Measurements from ENCODE around the gene ACVRL1.

The ACVRL1 gene

DNA sequence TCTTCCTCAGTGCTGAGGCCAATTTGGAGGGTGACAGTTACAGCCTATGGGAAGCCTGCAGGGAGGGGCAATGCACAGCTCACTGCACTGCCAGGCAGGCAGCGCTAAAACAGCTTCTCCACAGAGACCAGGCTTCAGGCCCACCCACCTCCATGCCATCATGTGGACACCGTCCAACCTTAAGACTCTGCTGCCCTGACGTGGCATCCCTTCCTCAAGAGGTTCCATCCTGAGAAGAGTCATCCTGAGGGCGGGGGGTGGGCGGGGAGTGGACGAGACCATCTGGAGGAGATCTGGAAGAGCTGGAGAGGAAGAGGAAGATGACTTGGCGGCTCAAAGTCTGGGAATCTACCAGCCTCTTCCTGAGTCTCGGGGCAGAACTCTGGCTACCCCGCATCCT lies 8.4 kb upstream of the ACVRL1 start:
- H4K8ac ChIP-seq (ENCODE audit: low read depth, low read length), result no peak overlapping the region
- H3K14ac ChIP-seq (ENCODE audit: low read length), result no peak overlapping the region
- no peak overlapping the region for H2BK15ac ChIP-seq (ENCODE audit: low read length)
- H2BK5ac ChIP-seq (ENCODE audit: low read length), result no peak overlapping the region
- peaks cover 0 to 19% (median 0%) of the 10 kb centered on the region in 3 experiments for H3K27me3 ChIP-seq (ENCODE audit: control insufficient read depth in 3 of 3, insufficient read depth in 3 of 3, low read depth in 1 of 3, low read length in 3 of 3)
- peaks cover 0 to 13% of the 10 kb centered on the region in 2 donors for H3K4me1 ChIP-seq (ENCODE audit: control insufficient read depth in 2 of 2, insufficient read depth in 1 of 2, low read depth in 1 of 2, low read length in 2 of 2)
- H3K18ac ChIP-seq (ENCODE audit: low read length), result no peak overlapping the region
- no peak overlapping the region for H3K4me3 ChIP-seq (ENCODE audit: low read length in 2 of 2)
- H3K27ac ChIP-seq (replicated peaks; ENCODE audit: low read length), result no peak overlapping the region
- H3K4ac ChIP-seq (ENCODE audit: low read length), result no peak overlapping the region
- no peak overlapping the region for H2BK120ac ChIP-seq (ENCODE audit: low read depth, low read length)
- no peaks in the 10 kb centered on the region for H3K36me3 ChIP-seq (replicated peaks in 1 of 2; ENCODE audit: control insufficient read depth in 2 of 2, insufficient read depth in 2 of 2, low read length in 2 of 2)
- no peak overlapping the region for H4K91ac ChIP-seq (ENCODE audit: low read depth, low read length, poor library complexity)
- H3K4me2 ChIP-seq (ENCODE audit: insufficient read depth, low read length, poor library complexity, severe bottlenecking), result no peak overlapping the region
- no peak for DNase-seq (ENCODE audit: low spot score)
- no peak overlapping the region for H3K23ac ChIP-seq (ENCODE audit: low read depth, low read length, poor library complexity)
- H2AFZ ChIP-seq (ENCODE audit: low read length), result no peak overlapping the region
- H3K9ac ChIP-seq (ENCODE audit: low read depth, low read length, poor library complexity), result no peak overlapping the region
- H3K79me1 ChIP-seq (ENCODE audit: low read depth, low read length), result no peaks in the 10 kb centered on the region
- no peak overlapping the region for H2AK5ac ChIP-seq (ENCODE audit: low read depth, low read length)
- WGBS, 2 donors (ENCODE audit: extremely low coverage in 2 of 2, insufficient read length in 2 of 2, insufficient replicate concordance in 1 of 2), result no CpG with 5 or more reads among the region's 9 CpGs
- peak overlapping the region; percentile 59 for H2BK12ac ChIP-seq (ENCODE audit: low read length)
- no peaks in the 10 kb centered on the region for H3K9me3 ChIP-seq (replicated peaks in 1 of 2; ENCODE audit: control insufficient read depth in 2 of 2, insufficient read depth in 1 of 2, low read depth in 1 of 2, low read length in 2 of 2)

DNA sequence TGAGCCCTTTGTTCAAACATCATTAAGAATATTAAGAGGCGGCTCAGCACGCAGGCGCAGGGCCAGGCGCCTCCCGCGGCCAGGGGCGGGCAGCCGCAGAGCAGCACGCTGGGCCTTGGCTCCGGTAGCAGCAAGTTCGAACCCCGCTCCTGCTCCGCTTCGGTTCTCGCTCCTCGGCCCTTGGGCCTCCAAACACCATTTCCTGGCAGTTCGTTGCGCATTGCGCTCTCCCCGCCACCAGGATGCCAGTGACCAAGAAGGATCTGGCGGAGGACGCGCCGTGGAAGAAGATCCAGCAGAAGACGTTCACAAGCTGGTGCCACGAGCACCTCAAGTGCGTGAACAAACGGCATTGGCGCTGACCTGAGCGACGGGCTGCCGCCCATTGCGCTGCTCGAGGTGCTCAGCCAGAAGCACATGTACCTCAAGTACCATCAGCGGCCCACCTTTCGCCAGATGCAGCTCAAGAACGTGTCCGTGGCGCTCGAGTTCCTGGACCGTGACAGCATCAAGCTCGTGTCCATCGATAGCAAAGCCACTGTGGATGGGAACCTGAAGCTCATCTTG lies 6.9 kb upstream of the ACVRL1 start:
- Histone ChIP-seq H3K4ac (ENCODE audit: low read length) (no peak overlapping the region), H3K9me3 (replicated peaks in 1 of 2; ENCODE audit: control insufficient read depth in 2 of 2, insufficient read depth in 1 of 2, low read depth in 1 of 2, low read length in 2 of 2) (no peaks in the 10 kb centered on the region)
- no CpG with 5 or more reads among the region's 43 CpGs for WGBS, 2 donors (ENCODE audit: extremely low coverage in 2 of 2, insufficient read length in 2 of 2, insufficient replicate concordance in 1 of 2)

DNA sequence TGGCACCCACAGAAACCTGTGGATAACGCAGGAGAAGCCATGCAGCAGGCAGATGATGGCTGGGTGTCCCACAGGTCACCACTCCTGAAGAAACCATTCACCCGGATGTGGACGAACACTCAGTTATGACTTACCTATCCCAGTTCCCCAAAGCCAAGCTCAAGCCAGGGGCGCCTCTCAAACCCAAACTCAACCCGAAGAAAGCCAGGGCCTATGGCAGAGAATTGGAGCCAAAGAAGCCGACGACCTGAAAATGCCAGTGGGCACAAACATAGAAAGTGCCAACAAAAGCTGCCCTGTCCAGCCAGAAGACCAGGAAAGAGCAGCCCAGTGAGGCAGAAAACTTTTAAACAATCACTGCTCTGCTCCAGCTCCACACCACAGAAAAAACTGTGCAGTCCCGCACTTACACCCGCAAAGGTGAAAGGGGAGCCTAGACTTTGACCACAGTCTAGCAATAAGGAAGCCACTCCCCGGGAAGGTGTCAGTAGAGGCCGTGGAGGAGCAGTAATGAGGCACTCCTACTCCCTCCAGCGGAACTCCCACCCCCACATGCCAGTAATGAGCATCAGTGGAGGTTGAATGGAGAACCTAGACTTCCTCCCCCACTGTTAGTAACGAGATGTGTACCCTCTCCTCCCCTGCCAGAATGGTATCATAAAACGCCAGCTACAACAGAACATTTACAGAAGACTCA lies 6.0 kb upstream of the ACVRL1 start:
- H2BK120ac ChIP-seq (ENCODE audit: low read depth, low read length), result no peak overlapping the region
- H3K14ac ChIP-seq (ENCODE audit: low read length), result no peak overlapping the region
- no peak overlapping the region for H2BK15ac ChIP-seq (ENCODE audit: low read length)
- no peak overlapping the region for H3K18ac ChIP-seq (ENCODE audit: low read length)
- no peaks in the 10 kb centered on the region for H3K36me3 ChIP-seq (replicated peaks in 1 of 2; ENCODE audit: control insufficient read depth in 2 of 2, insufficient read depth in 2 of 2, low read length in 2 of 2)
- H4K8ac ChIP-seq (ENCODE audit: low read depth, low read length), result no peak overlapping the region
- peaks cover 0 to 13% (median 0%) of the 10 kb centered on the region in 3 experiments for H3K27me3 ChIP-seq (ENCODE audit: control insufficient read depth in 3 of 3, insufficient read depth in 3 of 3, low read depth in 1 of 3, low read length in 3 of 3)
- H4K91ac ChIP-seq (ENCODE audit: low read depth, low read length, poor library complexity), result no peak overlapping the region
- no peak overlapping the region for H3K4me3 ChIP-seq (ENCODE audit: low read length in 2 of 2)
- WGBS, 2 donors (ENCODE audit: extremely low coverage in 2 of 2, insufficient read length in 2 of 2, insufficient replicate concordance in 1 of 2), result no CpG with 5 or more reads among the region's 14 CpGs
- H3K23ac ChIP-seq (ENCODE audit: low read depth, low read length, poor library complexity), result no peak overlapping the region
- H3K4me1 ChIP-seq (ENCODE audit: control insufficient read depth in 2 of 2, insufficient read depth in 1 of 2, low read depth in 1 of 2, low read length in 2 of 2), result peaks cover 3 to 8% of the 10 kb centered on the region in 2 donors
- H3K27ac ChIP-seq (replicated peaks; ENCODE audit: low read length), result no peak overlapping the region
- H3K4ac ChIP-seq (ENCODE audit: low read length), result no peak overlapping the region
- H2AK5ac ChIP-seq (ENCODE audit: low read depth, low read length), result no peak overlapping the region
- H3K9me3 ChIP-seq (replicated peaks in 1 of 2; ENCODE audit: control insufficient read depth in 2 of 2, insufficient read depth in 1 of 2, low read depth in 1 of 2, low read length in 2 of 2), result no peaks in the 10 kb centered on the region
- H2AFZ ChIP-seq (ENCODE audit: low read length), result no peak overlapping the region
- no peak overlapping the region for H2BK12ac ChIP-seq (ENCODE audit: low read length)
- H2BK5ac ChIP-seq (ENCODE audit: low read length), result no peak overlapping the region
- no peaks in the 10 kb centered on the region for H3K79me1 ChIP-seq (ENCODE audit: low read depth, low read length)
- H3K9ac ChIP-seq (ENCODE audit: low read depth, low read length, poor library complexity), result no peak overlapping the region
- DNase-seq (ENCODE audit: low spot score), result no peak
- no peak overlapping the region for H3K4me2 ChIP-seq (ENCODE audit: insufficient read depth, low read length, poor library complexity, severe bottlenecking)

More for the DNA sequence above, 6.9 kb upstream of the ACVRL1 start:
- Histone ChIP-seq H3K4me3 (ENCODE audit: low read length in 2 of 2) (no peak overlapping the region), H3K4me2 (ENCODE audit: insufficient read depth, low read length, poor library complexity, severe bottlenecking) (no peak overlapping the region), H2BK120ac (ENCODE audit: low read depth, low read length) (no peak overlapping the region), H3K4me1 (ENCODE audit: control insufficient read depth in 2 of 2, insufficient read depth in 1 of 2, low read depth in 1 of 2, low read length in 2 of 2) (peaks cover 3 to 7% of the 10 kb centered on the region in 2 donors), H3K23ac (ENCODE audit: low read depth, low read length, poor library complexity) (peak overlapping the region; percentile 37), H2BK12ac (ENCODE audit: low read length) (no peak overlapping the region), H3K14ac (ENCODE audit: low read length) (no peak overlapping the region), H4K8ac (ENCODE audit: low read depth, low read length) (no peak overlapping the region), H2AFZ (ENCODE audit: low read length) (no peak overlapping the region), H3K18ac (ENCODE audit: low read length) (peak overlapping the region; percentile 11), H3K27ac (replicated peaks; ENCODE audit: low read length) (no peak overlapping the region), H3K36me3 (replicated peaks in 1 of 2; ENCODE audit: control insufficient read depth in 2 of 2, insufficient read depth in 2 of 2, low read length in 2 of 2) (no peaks in the 10 kb centered on the region), H4K91ac (ENCODE audit: low read depth, low read length, poor library complexity) (no peak overlapping the region), H2BK15ac (ENCODE audit: low read length) (peak overlapping the region; percentile 65), H3K9ac (ENCODE audit: low read depth, low read length, poor library complexity) (no peak overlapping the region), H3K79me1 (ENCODE audit: low read depth, low read length) (no peaks in the 10 kb centered on the region), H2BK5ac (ENCODE audit: low read length) (peak overlapping the region; percentile 16), H2AK5ac (ENCODE audit: low read depth, low read length) (peak overlapping the region; percentile 72), H3K27me3 (ENCODE audit: control insufficient read depth in 3 of 3, insufficient read depth in 3 of 3, low read depth in 1 of 3, low read length in 3 of 3) (peaks cover 0 to 19% (median 0%) of the 10 kb centered on the region in 3 experiments)
- DNase-seq (ENCODE audit: low spot score), result no peak

DNA sequence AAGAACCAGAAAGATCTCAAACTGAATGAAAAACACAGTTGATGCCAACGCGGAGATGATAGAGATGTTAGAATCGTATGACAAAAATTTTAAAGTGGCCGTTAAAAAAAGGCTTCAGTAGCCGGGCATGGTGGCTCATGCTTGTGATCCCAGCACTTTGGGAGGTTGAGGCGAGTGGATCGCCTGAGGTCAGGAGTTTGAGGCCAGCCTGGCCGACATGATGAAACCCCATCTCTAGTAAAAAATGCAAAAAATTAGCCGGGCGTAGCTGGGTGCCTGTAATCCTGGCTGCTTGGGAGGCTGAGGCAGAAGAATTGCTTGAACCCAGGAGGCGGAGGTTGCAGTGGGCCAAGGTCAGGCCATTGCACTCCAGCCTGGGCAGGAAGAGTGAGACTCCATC lies 5.4 kb upstream of the ACVRL1 start:
- no peak overlapping the region for H2BK120ac ChIP-seq (ENCODE audit: low read depth, low read length)
- no peak overlapping the region for H3K4me3 ChIP-seq (ENCODE audit: low read length in 2 of 2)
- H2AFZ ChIP-seq (ENCODE audit: low read length), result no peak overlapping the region
- H4K91ac ChIP-seq (ENCODE audit: low read depth, low read length, poor library complexity), result no peak overlapping the region
- H3K23ac ChIP-seq (ENCODE audit: low read depth, low read length, poor library complexity), result no peak overlapping the region
- no peaks in the 10 kb centered on the region for H3K36me3 ChIP-seq (replicated peaks in 1 of 2; ENCODE audit: control insufficient read depth in 2 of 2, insufficient read depth in 2 of 2, low read length in 2 of 2)
- H3K27me3 ChIP-seq (ENCODE audit: control insufficient read depth in 3 of 3, insufficient read depth in 3 of 3, low read depth in 1 of 3, low read length in 3 of 3), result peaks cover 0 to 7% (median 3%) of the 10 kb centered on the region in 3 experiments
- no peak overlapping the region for H3K27ac ChIP-seq (replicated peaks; ENCODE audit: low read length)
- no peak overlapping the region for H2BK15ac ChIP-seq (ENCODE audit: low read length)
- H2AK5ac ChIP-seq (ENCODE audit: low read depth, low read length), result no peak overlapping the region
- no peak overlapping the region for H2BK5ac ChIP-seq (ENCODE audit: low read length)
- peaks cover 3 to 8% of the 10 kb centered on the region in 2 donors for H3K4me1 ChIP-seq (ENCODE audit: control insufficient read depth in 2 of 2, insufficient read depth in 1 of 2, low read depth in 1 of 2, low read length in 2 of 2)
- DNase-seq (ENCODE audit: low spot score), result no peak
- H3K9me3 ChIP-seq (replicated peaks in 1 of 2; ENCODE audit: control insufficient read depth in 2 of 2, insufficient read depth in 1 of 2, low read depth in 1 of 2, low read length in 2 of 2), result no peaks in the 10 kb centered on the region
- H3K4me2 ChIP-seq (ENCODE audit: insufficient read depth, low read length, poor library complexity, severe bottlenecking), result no peak overlapping the region
- no peak overlapping the region for H3K14ac ChIP-seq (ENCODE audit: low read length)
- no peaks in the 10 kb centered on the region for H3K79me1 ChIP-seq (ENCODE audit: low read depth, low read length)
- H3K9ac ChIP-seq (ENCODE audit: low read depth, low read length, poor library complexity), result no peak overlapping the region
- no peak overlapping the region for H3K4ac ChIP-seq (ENCODE audit: low read length)
- WGBS, 2 donors (ENCODE audit: extremely low coverage in 2 of 2, insufficient read length in 2 of 2, insufficient replicate concordance in 1 of 2), result no CpG with 5 or more reads among the region's 11 CpGs
- no peak overlapping the region for H4K8ac ChIP-seq (ENCODE audit: low read depth, low read length)
- no peak overlapping the region for H2BK12ac ChIP-seq (ENCODE audit: low read length)
- H3K18ac ChIP-seq (ENCODE audit: low read length), result no peak overlapping the region

Data from neuronal stem cell (in vitro differentiated cells).